ENCODE measurements around the gene GLI1. TPM values are rescaled to one million over a fixed set of nuclear protein-coding genes. Genes with fewer than 3 reads are reported as not detected.
A peak's percentile ranks its signal among the peaks of the same experiment; 100 is the strongest.
"Not testable (repeated sequence)": the region's sequence is repeated elsewhere in the genome, so short reads cannot be mapped to it uniquely, and the experiment has no call there.

GLI1 gene
- 1.9 and 9.3 TPM in 2 replicates for total RNA-seq (2014; rRNA removed; shearing (Covaris generic); ENCODE audit: low replicate concordance)

DNA sequence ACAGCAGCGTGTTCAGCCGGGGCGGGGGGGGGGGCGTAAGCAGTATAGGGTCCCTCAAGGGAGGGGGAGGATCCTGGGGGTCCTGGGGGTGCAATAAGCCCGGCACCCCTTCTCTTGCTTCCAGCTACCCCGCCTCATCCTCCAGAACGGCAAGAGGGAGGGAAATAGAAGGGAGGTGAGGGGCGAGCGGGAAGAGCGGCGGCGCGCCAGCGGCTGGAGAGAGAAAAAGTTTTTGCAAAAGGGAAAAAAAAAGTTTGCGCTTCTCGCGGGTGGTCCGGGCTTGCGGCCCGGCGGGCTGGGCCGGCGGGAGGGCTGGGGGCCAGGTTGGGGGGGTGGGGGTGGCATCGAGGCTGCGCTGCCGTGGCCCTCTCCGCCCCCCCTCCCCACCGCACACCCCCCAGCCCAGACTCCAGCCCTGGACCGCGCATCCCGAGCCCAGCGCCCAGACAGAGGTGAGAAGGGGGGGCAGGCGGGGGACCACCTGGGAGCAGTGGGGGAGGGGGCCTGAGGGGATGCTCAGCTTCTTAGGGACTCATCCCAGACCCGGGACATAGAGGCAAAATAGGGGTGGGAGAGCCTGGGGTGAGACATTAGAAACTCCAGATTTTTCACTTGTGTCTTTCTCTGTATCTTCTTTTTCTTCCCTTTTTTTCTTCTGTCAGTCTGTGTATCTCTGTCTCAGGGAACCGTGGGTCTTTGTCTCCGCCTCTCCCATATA, at the start of gene GLI1:
Gene GLI1 (plus strand): TSS at position 36 of the 718 bp plus-strand sequence. CDS start 3,907 bp downstream, outside the sequence.
- H2AFZ ChIP-seq (ENCODE audit: low read length) = peak within 1 kb of the TSS; percentile 84
- H3K4me2 ChIP-seq (ENCODE audit: low read depth, low read length, poor library complexity, severe bottlenecking) = peak within 1 kb of the TSS; percentile 98
- H3K79me2 ChIP-seq (ENCODE audit: low read length) = no peaks in the 10 kb centered on the region
- no peak for DNase-seq
- H3K9ac ChIP-seq (ENCODE audit: low read length) = peak within 1 kb of the TSS; percentile 83
- H3K4me3 ChIP-seq (ENCODE audit: low read length) = peak within 1 kb of the TSS; percentile 74
- H3K9me2 ChIP-seq (replicated peaks; ENCODE audit: insufficient read depth, low read length) = no peaks in the 10 kb centered on the region
- no peaks in the 10 kb centered on the region for H3K36me3 ChIP-seq (ENCODE audit: insufficient read depth, low read length)
- no peaks in the 10 kb centered on the region for H3K27me3 ChIP-seq (ENCODE audit: low read length)
- H3K27ac ChIP-seq (ENCODE audit: low read length) = peak within 1 kb of the TSS; percentile 90
- H4K20me1 ChIP-seq (ENCODE audit: insufficient read depth, low read depth, low read length) = no peaks in the 10 kb centered on the region
- H3K9me3 ChIP-seq (ENCODE audit: low read length) = no peaks in the 10 kb centered on the region
- peaks cover 50% of the 10 kb centered on the region for H3K4me1 ChIP-seq (ENCODE audit: low read length)

GRCh38 chr12:57410534-57410933, 49.1 kb upstream of the GLI1 start:
- H3K4me1 ChIP-seq (ENCODE audit: low read length) = peaks cover 8% of the 10 kb centered on the region
- no peaks in the 10 kb centered on the region for H3K9me3 ChIP-seq (ENCODE audit: low read length)
- H3K9ac ChIP-seq (ENCODE audit: low read length) = no peak overlapping the region
- H2AFZ ChIP-seq (ENCODE audit: low read length) = no peak overlapping the region
- H3K4me3 ChIP-seq (ENCODE audit: low read length) = no peak overlapping the region
- no peaks in the 10 kb centered on the region for H3K27me3 ChIP-seq (ENCODE audit: low read length)
- H3K27ac ChIP-seq (ENCODE audit: low read length) = no peak overlapping the region
- no peak overlapping the region for H3K4me2 ChIP-seq (ENCODE audit: low read depth, low read length, poor library complexity, severe bottlenecking)
- H3K9me2 ChIP-seq (replicated peaks; ENCODE audit: insufficient read depth, low read length) = no peaks in the 10 kb centered on the region
- peaks cover 88% of the 10 kb centered on the region for H3K79me2 ChIP-seq (ENCODE audit: low read length)
- H4K20me1 ChIP-seq (ENCODE audit: insufficient read depth, low read depth, low read length) = no peaks in the 10 kb centered on the region
- H3K36me3 ChIP-seq (ENCODE audit: insufficient read depth, low read length) = no peaks in the 10 kb centered on the region; the same call in 1 of the 2 replicates
- no peak for DNase-seq

GRCh38 chr12:57414160-57414559, 45.4 kb upstream of the GLI1 start:
- not testable (repeated sequence) for H3K9me2 ChIP-seq (replicated peaks; ENCODE audit: insufficient read depth, low read length)

DNA sequence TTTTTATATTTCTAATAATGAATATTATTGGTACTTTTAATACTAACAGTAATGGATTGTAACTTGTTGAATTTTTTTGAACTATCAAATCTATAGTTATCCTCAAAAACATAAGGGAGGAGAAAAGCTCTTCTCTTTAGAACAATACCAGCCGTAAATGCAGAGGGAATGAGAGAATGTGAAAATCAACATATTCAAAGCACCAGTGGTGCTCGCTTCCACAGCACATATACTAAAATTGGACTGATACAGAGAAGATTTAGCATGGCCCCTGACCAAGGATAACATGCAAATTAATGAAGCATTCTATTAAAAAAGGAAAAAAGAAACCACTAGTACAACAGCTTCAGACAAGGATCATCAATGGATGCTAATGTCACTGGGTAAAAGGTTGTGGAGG, 44.5 kb upstream of the GLI1 start:
- no peaks in the 10 kb centered on the region for H3K27me3 ChIP-seq (ENCODE audit: low read length)
- no peak for DNase-seq
- H3K9ac ChIP-seq (ENCODE audit: low read length) = no peak overlapping the region; the same call in 1 of the 2 replicates
- peak overlapping the region; percentile 12; the same call in 1 of the 2 replicates for H3K27ac ChIP-seq (ENCODE audit: low read length)
- H3K4me1 ChIP-seq (ENCODE audit: low read length) = peaks cover 18% of the 10 kb centered on the region
- peak overlapping the region; percentile 48 for H3K4me2 ChIP-seq (ENCODE audit: low read depth, low read length, poor library complexity, severe bottlenecking)
- 0 out of 2 replicates have a peak overlapping the region, but pooled peaks have one; percentile 4 for H3K4me3 ChIP-seq (ENCODE audit: low read length)
- no peaks in the 10 kb centered on the region; the same call in 1 of the 2 replicates for H3K36me3 ChIP-seq (ENCODE audit: insufficient read depth, low read length)
- H4K20me1 ChIP-seq (ENCODE audit: insufficient read depth, low read depth, low read length) = no peaks in the 10 kb centered on the region
- H2AFZ ChIP-seq (ENCODE audit: low read length) = no peak overlapping the region
- peaks cover 87% of the 10 kb centered on the region for H3K79me2 ChIP-seq (ENCODE audit: low read length)
- H3K9me2 ChIP-seq (replicated peaks; ENCODE audit: insufficient read depth, low read length) = no peaks in the 10 kb centered on the region
- H3K9me3 ChIP-seq (ENCODE audit: low read length) = no peaks in the 10 kb centered on the region

More at GRCh38 chr12:57414160-57414559, 45.4 kb upstream of the GLI1 start:
- H3K9me3 ChIP-seq (ENCODE audit: low read length); H4K20me1 ChIP-seq (ENCODE audit: insufficient read depth, low read depth, low read length); H2AFZ ChIP-seq (ENCODE audit: low read length); H3K4me2 ChIP-seq (ENCODE audit: low read depth, low read length, poor library complexity, severe bottlenecking); H3K27ac ChIP-seq (ENCODE audit: low read length); H3K27me3 ChIP-seq (ENCODE audit: low read length); H3K9ac ChIP-seq (ENCODE audit: low read length); H3K36me3 ChIP-seq (ENCODE audit: insufficient read depth, low read length); DNase-seq; H3K4me3 ChIP-seq (ENCODE audit: low read length): not testable (repeated sequence)
- Histone ChIP-seq H3K79me2 (ENCODE audit: low read length) (peaks cover 87% of the 10 kb centered on the region), H3K4me1 (ENCODE audit: low read length) (peaks cover 18% of the 10 kb centered on the region)

DNA sequence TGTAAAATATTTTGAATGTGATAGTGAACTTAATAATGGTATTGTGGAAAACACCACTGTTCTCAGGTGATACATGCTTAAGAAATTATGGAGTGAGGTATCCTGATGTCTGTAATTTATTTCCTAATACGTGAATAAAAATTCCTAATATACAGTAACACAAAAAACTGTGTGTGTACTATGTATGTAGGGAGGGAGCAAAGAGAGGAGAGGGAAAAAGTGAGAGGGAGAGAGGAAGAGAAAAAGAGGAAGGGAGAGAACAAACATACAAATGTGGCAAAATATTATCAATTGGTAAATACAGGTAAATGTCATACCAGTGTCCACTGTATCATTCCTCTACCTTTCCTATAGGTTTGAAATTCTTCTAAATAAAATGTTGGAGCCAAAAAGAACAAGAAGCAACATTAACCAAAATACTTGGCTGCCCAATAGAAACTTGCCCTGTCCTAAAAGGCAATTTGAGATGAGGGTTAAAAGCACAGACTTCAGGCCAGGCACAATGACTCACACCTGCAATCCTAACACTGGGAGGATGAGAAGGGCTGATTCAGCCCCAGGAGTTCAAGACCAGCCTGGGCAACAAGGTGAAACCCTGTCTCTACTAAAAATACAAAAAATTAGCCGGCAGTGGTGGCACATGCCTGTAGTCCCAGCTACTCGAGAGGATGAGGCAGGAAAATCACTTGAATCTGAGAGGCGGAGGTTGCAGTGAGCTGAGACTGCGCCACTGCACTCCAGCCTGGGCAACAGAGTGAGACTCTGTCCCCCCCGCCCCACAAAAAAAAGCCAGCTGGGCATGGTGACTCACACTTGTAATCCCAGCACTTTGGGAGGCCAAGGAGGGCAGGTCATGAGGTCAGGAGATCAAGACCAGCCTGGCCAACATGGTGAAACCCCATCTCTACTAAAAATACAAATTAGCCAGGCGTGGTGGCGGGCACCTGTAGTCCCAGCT, 43.3 kb upstream of the GLI1 start:
- no peaks in the 10 kb centered on the region for H4K20me1 ChIP-seq (ENCODE audit: insufficient read depth, low read depth, low read length)
- peak overlapping the region; percentile 12; the same call in 1 of the 2 replicates for H3K27ac ChIP-seq (ENCODE audit: low read length)
- no peak overlapping the region for H3K9ac ChIP-seq (ENCODE audit: low read length)
- no peak for DNase-seq
- H3K9me3 ChIP-seq (ENCODE audit: low read length) = no peaks in the 10 kb centered on the region
- H3K27me3 ChIP-seq (ENCODE audit: low read length) = no peaks in the 10 kb centered on the region
- H3K4me1 ChIP-seq (ENCODE audit: low read length) = peaks cover 18% of the 10 kb centered on the region
- H3K9me2 ChIP-seq (replicated peaks; ENCODE audit: insufficient read depth, low read length) = no peaks in the 10 kb centered on the region
- H3K36me3 ChIP-seq (ENCODE audit: insufficient read depth, low read length) = no peaks in the 10 kb centered on the region
- H3K4me2 ChIP-seq (ENCODE audit: low read depth, low read length, poor library complexity, severe bottlenecking) = peak overlapping the region; percentile 48
- H3K79me2 ChIP-seq (ENCODE audit: low read length) = peaks cover 80% of the 10 kb centered on the region
- H2AFZ ChIP-seq (ENCODE audit: low read length) = no peak overlapping the region
- no peak overlapping the region for H3K4me3 ChIP-seq (ENCODE audit: low read length)

DNA sequence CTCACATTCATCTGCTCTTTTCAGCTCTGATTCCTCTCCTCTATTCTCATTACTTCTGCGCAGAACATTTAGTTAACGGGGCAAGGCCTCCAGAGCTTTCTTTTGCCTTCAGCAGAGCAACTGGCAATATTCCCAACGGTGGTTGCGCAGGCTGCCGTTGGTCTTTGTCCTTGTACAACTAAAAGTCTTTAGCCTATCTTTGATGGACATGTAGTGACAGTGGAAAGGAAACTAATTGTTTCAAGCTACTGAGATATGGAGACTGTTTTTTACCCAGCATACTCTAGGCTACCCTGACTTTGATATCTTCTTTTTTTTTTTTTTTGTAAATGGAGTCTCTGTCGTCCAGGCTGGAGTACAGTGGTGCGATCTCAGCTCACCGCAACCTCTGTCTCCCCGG, 41.3 kb upstream of the GLI1 start:
- DNase-seq = no peak

DNA sequence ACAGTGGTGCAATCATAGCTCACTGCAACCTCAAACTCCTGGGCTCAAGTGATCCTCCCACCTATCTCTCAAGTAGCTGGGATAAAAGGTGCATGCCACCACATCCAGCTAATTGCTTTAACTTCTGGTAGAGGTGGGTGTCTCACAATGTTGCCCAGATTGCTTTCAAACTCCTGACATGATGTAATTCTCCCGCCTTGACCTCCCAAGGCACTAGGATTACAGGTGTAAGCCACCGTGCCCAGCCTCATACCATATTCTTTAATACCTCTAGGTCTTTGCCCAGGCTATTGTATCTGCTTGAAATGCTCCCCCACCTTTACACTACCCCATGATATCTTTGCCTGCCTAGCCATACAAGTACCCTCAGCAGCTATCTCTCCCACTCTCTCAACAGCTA, 40.1 kb upstream of the GLI1 start:
- H3K27ac ChIP-seq (ENCODE audit: low read length) = no peak overlapping the region
- no peaks in the 10 kb centered on the region for H3K9me3 ChIP-seq (ENCODE audit: low read length)
- H3K9me2 ChIP-seq (replicated peaks; ENCODE audit: insufficient read depth, low read length) = no peaks in the 10 kb centered on the region
- peaks cover 18% of the 10 kb centered on the region for H3K4me1 ChIP-seq (ENCODE audit: low read length)
- H2AFZ ChIP-seq (ENCODE audit: low read length) = no peak overlapping the region
- no peak for DNase-seq
- H3K4me3 ChIP-seq (ENCODE audit: low read length) = no peak overlapping the region
- no peak overlapping the region for H3K4me2 ChIP-seq (ENCODE audit: low read depth, low read length, poor library complexity, severe bottlenecking)
- no peak overlapping the region for H3K9ac ChIP-seq (ENCODE audit: low read length)
- H3K27me3 ChIP-seq (ENCODE audit: low read length) = no peaks in the 10 kb centered on the region
- no peaks in the 10 kb centered on the region; the same call in 1 of the 2 replicates for H3K36me3 ChIP-seq (ENCODE audit: insufficient read depth, low read length)
- peaks cover 69% of the 10 kb centered on the region for H3K79me2 ChIP-seq (ENCODE audit: low read length)
- H4K20me1 ChIP-seq (ENCODE audit: insufficient read depth, low read depth, low read length) = no peaks in the 10 kb centered on the region

More for the DNA sequence above, 41.3 kb upstream of the GLI1 start:
- Histone ChIP-seq H3K4me1 (ENCODE audit: low read length) (peaks cover 18% of the 10 kb centered on the region), H3K4me3 (ENCODE audit: low read length) (no peak overlapping the region), H3K9ac (ENCODE audit: low read length) (no peak overlapping the region), H2AFZ (ENCODE audit: low read length) (no peak overlapping the region), H4K20me1 (ENCODE audit: insufficient read depth, low read depth, low read length) (no peaks in the 10 kb centered on the region), H3K9me2 (replicated peaks; ENCODE audit: insufficient read depth, low read length) (no peaks in the 10 kb centered on the region), H3K27me3 (ENCODE audit: low read length) (no peaks in the 10 kb centered on the region), H3K79me2 (ENCODE audit: low read length) (peaks cover 75% of the 10 kb centered on the region), H3K36me3 (ENCODE audit: insufficient read depth, low read length) (no peaks in the 10 kb centered on the region; the same call in 1 of the 2 replicates), H3K9me3 (ENCODE audit: low read length) (no peaks in the 10 kb centered on the region), H3K4me2 (ENCODE audit: low read depth, low read length, poor library complexity, severe bottlenecking) (no peak overlapping the region), H3K27ac (ENCODE audit: low read length) (no peak overlapping the region)

- no peaks in the 10 kb centered on the region for H3K9me2 ChIP-seq (replicated peaks; ENCODE audit: insufficient read depth, low read length)
- peaks cover 64% of the 10 kb centered on the region for H3K79me2 ChIP-seq (ENCODE audit: low read length)
- no peaks in the 10 kb centered on the region; the same call in 1 of the 2 replicates for H3K36me3 ChIP-seq (ENCODE audit: insufficient read depth, low read length)
- no peak overlapping the region for H3K4me3 ChIP-seq (ENCODE audit: low read length)
- H3K9me3 ChIP-seq (ENCODE audit: low read length) = no peaks in the 10 kb centered on the region
- H3K9ac ChIP-seq (ENCODE audit: low read length) = no peak overlapping the region
- DNase-seq = no peak
- H3K4me2 ChIP-seq (ENCODE audit: low read depth, low read length, poor library complexity, severe bottlenecking) = no peak overlapping the region
- H4K20me1 ChIP-seq (ENCODE audit: insufficient read depth, low read depth, low read length) = no peaks in the 10 kb centered on the region
- peaks cover 11% of the 10 kb centered on the region for H3K4me1 ChIP-seq (ENCODE audit: low read length)
- no peaks in the 10 kb centered on the region for H3K27me3 ChIP-seq (ENCODE audit: low read length)
- H3K27ac ChIP-seq (ENCODE audit: low read length) = no peak overlapping the region
- no peak overlapping the region for H2AFZ ChIP-seq (ENCODE audit: low read length)
Measured at GRCh38 chr12:57420482-57420881, 39.1 kb upstream of the GLI1 start.

All from Karpas-422 (cell line).